HuH-7 (cell line): ENCODE results near the gene CYP3A5.
"Not testable (repeated sequence)": the region's sequence is repeated elsewhere in the genome, so short reads cannot be mapped to it uniquely, and the experiment has no call there.

Source experiments
- DNase-seq: peaks from one replicate; pipeline ENCODE4 v3.0.0; 2011; ENCODE audit warnings: low spot score

CYP3A5 gene

GRCh38 chr7:99679400-99680191 lies at the start of gene CYP3A5:
Gene CYP3A5 (minus strand): TSS chr7:99679996. CDS start chr7:99679896, 100 bp downstream.
- no peak for DNase-seq

- DNase-seq, result no peak
Observed at GRCh38 chr7:99728615-99729014, 48.8 kb upstream of the CYP3A5 start.

- not testable (repeated sequence) for DNase-seq
Observed at GRCh38 chr7:99723201-99723600, 43.4 kb upstream of the CYP3A5 start.

- DNase-seq, result no peak
Observed at GRCh38 chr7:99720800-99721595, 41.2 kb upstream of the CYP3A5 start.

GRCh38 chr7:99719996-99720769 lies 40.4 kb upstream of the CYP3A5 start:
- peak; percentile 24 for DNase-seq

- no peak for DNase-seq
Observed at GRCh38 chr7:99713995-99714570, 34.3 kb upstream of the CYP3A5 start.

- DNase-seq, result no peak
Observed at GRCh38 chr7:99709838-99710578, 30.2 kb upstream of the CYP3A5 start.

GRCh38 chr7:99709260-99709659 lies 29.5 kb upstream of the CYP3A5 start:
- DNase-seq, result no peak

- no peak for DNase-seq
Observed at GRCh38 chr7:99707096-99707495, 27.3 kb upstream of the CYP3A5 start.

- no peak for DNase-seq
Observed at GRCh38 chr7:99699946-99700345, 20.1 kb upstream of the CYP3A5 start.

GRCh38 chr7:99698867-99699730 lies 19.3 kb upstream of the CYP3A5 start:
- DNase-seq, result not testable (repeated sequence)

- DNase-seq, result no peak
Observed at GRCh38 chr7:99694912-99695304, 15.1 kb upstream of the CYP3A5 start.

- no peak for DNase-seq
Observed at GRCh38 chr7:99694201-99694911, 14.6 kb upstream of the CYP3A5 start.

- no peak for DNase-seq
Observed at GRCh38 chr7:99693427-99694200, 13.8 kb upstream of the CYP3A5 start.

GRCh38 chr7:99693100-99693426 lies 13.3 kb upstream of the CYP3A5 start:
- no peak for DNase-seq

GRCh38 chr7:99692563-99692962 lies 12.8 kb upstream of the CYP3A5 start:
- DNase-seq, result not testable (repeated sequence)

- not testable (repeated sequence) for DNase-seq
Observed at GRCh38 chr7:99691658-99692057, 11.9 kb upstream of the CYP3A5 start.

GRCh38 chr7:99690918-99691317 lies 11.1 kb upstream of the CYP3A5 start:
- not testable (repeated sequence) for DNase-seq
